HG02970 (cell line): Measurements from ENCODE around the gene LEF1.
A peak's percentile ranks its signal among the peaks of the same experiment; 100 is the strongest.
"Not testable (repeated sequence)": the region's sequence is repeated elsewhere in the genome, so short reads cannot be mapped to it uniquely, and the experiment has no call there.

ENCODE experiments used
- ATAC-seq: cut with Tn5 transposase; IDR thresholded peaks from one replicate; pipeline ENCODE4 v1.9.1; 2021; ENCODE audit warnings: mild to moderate bottlenecking, moderate library complexity, moderate number of reproducible peaks; ENCODE audit not compliant: unreplicated experiment, low FRiP score

The LEF1 gene

DNA sequence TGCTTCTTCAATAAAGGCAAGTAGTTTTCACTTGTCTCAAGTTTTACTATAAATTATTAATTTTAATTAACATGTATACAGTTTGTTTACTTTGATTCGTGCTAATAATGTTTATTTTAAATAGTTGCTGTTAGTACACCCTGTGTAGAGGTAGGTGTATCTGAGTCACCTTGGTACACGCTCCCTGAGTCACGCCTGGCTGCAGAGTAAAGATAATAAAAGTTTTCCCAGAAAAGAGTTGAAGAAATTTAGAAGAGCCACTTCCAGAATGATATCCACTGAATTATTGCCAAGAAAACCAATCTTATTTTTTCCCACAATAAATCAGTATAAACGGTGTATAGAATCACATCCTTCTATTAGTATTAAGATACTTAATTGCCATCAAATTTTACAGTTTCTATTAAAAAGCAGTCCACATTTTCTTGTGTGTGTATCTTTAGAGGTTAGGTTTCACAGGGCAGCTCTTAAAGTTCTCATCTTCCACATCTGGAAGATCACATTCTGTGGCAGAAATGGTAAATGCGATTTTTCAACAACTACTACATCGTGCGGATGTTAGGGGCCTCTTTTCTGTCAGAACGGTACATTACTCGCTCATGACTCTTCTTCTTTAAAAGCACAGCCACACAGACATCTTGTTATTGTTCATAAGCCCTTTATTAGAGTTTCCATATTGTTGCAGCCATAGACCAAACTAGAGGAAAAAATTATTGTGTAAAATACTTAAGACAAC, 123.6 kb downstream of the LEF1 start:
- no peak for ATAC-seq

DNA sequence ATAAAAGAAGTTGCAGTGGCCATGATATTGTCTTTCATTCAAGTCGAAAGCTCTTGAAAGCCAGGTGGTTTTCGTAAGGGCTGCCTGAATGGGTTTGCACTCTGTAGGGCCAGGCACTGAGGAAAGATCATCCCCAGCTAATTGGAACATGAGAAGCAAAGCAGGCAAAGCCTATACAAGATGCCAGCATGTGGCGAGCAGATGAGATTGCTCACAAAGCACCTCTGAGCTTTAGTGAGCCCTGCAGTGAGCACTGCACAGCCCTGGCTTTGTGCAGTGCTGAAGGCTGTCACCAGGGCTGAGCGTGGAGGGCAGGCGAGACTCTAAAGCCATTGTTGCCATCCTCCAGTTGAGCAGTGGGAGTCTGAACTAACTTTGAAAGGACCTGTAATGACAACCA, 125.2 kb downstream of the LEF1 start:
- no peak for ATAC-seq

DNA sequence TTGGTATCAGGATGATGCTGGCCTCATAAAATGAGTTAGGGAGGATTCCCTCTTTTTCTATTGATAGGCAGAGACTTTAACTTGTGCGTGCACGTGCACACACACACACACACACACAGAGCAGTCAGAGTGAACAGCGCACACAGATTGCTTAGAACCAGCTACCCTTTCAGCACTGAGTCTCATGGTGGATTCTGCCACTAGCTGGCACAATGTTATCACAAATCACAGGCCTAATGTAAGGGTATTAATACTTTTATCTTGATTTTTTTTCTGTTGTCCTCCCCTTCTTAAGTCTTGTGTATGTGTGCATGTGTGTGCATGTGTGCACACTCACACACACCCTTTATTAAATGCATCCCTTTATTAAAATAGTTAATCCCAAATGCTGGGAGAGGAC, 125.8 kb downstream of the LEF1 start:
- no peak for ATAC-seq

DNA sequence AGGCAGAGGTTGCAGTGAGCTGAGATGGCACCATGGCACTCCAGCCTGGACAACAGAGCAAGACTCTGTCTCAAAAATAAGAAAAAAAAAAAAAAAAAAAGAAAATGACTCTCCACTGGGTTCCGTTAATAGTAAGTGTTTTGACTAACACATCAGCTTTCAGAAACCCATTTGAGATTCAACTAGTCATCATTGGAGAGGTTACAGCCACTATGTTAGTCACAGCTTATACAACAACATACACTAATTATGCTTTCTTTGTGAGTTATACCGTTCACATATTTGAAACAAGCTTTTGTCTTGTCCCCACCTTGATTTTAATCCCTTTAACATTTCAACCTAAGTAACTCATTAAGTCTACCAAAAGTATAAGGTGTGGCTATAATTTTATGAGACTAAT, 130.8 kb downstream of the LEF1 start:
- no peak for ATAC-seq

DNA sequence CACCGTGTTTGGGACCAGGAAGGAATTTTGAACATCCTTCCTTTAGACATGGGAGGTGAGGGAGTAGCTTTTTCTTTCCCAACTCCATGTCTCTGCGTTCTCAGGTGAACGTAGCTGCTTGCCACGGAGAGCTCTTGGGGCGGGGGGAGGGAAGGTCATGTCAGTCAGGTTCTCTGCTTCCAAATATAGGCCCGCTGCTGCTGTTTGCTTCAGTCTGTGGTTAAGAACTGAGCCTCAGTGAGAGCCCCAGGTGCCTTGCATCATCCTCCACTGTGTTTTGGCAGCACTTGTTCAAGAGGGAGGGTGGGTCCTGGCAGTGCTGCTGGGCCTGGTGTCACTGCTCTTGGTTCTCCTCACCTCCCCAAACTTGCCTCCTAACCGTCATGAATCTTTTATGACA, 132.5 kb downstream of the LEF1 start:
- peak; percentile 65 for ATAC-seq

DNA sequence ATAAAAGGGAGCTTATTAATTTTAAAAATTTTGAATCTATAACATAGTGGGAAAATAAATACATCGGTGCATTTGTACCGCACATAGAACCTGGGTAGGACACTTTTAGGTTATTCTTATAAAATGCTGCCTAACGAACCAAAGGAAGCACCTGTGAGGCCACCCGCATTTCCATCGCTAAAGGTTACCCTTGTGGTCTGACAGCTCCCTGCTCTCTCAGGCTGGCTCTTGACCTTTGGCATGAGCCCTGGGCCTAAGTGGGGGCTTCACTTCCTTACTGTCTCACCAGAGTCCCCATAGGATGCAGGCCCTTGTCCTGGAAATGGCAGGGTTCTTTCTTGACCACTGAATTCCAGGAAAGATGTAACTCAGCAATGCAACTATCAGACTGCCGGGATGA, 133.0 kb downstream of the LEF1 start:
- ATAC-seq = no peak

DNA sequence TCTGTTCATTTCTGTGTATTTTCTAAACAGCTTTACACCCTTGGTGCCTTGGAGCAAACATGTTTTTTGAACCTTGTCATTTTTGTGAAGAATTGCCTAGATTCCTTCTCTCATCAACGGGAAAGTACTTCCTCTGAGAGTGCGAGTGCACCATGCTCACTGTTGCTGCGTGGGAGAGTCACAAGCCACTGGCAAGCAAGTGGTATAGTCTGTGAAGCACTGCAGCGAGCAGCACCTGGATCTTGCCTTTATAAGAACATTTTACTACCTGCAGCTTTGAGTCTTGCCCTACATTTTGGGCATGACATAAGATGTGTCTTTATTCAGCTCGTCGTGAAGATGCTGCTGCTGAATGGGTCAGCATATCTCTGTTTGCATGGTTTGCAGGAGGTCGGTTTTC, 134.2 kb downstream of the LEF1 start:
- ATAC-seq = no peak

DNA sequence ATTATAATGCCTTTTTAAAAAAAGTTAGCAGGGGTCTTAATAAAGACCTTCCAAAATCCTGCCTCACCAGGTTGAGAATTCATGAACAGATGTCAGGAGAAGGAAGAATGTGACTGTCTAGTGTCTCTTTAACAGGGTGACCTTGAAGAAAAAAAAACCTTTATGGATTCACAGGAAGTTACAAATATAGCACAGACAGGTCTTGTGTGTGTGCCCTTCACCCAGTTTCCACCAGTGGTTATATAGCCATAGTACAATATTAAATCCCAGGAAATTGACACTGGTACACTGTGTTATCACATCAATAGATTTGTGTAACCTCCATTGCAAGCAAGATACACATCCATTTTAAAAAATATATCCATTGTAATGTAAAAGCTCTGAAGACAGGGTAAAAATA, 135.4 kb downstream of the LEF1 start:
- no peak for ATAC-seq

DNA sequence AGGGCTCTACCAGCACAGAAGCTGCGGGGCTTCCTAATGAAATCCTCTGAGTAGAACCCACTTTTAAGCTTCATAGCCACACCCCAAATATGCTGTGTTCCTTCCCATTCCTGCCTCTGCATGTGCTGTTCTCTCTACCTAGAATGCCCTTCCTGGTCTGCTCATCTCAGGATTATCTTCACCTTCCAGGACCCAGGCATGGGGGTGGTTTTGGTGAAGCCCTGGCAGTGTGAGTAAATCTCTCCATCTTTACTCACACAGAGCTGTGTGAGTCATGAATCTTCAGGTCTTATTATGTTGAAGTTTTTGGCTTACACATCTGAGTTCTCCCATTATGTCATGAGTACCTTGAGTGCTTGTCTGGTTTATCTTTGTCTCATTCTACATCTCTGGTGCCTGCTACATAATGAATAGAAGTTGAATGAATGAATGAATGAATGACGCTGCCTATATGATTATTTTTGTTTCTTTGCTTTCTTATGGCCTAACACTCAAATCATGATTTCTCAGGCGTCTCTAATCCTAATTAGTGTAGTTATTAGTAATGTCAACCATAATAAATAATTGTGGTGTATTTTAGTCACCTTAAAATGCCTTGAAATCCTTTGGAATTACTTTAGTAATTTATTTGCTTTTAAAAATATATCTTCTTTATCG, 137.2 kb downstream of the LEF1 start:
- ATAC-seq = no peak

DNA sequence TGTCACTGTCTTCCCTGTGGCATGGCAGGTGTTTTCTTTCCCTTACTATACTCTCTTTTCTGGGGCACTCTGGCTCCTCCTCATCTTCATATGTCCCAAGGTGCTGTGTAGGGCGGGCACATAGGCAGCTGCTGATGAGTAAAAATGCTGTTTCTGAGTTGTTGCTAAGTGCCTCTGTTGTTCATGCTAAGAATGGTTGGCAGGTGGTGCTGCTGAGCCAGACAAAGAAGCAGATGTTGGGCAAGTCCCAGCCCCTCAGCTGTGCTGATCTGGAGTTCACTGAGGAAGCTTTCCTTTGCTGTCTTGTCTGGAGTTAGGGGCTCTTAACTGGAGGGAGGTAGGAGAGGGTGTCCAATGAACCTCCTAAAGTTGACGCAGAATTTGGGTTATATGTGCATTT, 138.4 kb downstream of the LEF1 start:
- ATAC-seq = peak; percentile 74

DNA sequence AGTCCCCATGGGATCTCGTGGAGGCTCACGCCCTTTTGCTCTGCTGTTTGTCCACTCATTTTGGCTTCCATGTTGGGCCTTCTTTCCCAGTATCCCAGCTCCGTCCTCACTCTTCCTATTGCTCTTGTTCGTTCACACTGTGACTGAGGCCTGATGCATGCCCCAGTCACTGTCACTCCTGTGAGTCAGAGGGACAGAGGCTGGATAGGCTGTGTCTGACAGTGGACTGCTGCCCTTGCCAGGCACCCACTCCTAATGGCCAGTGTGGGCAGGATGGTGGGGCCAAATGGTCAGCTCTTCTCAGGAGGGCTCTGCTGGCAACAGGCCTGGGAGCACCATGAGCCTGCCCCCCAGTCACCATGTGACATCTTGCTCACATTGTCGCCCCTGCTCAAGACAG, 139.0 kb downstream of the LEF1 start:
- ATAC-seq = no peak

DNA sequence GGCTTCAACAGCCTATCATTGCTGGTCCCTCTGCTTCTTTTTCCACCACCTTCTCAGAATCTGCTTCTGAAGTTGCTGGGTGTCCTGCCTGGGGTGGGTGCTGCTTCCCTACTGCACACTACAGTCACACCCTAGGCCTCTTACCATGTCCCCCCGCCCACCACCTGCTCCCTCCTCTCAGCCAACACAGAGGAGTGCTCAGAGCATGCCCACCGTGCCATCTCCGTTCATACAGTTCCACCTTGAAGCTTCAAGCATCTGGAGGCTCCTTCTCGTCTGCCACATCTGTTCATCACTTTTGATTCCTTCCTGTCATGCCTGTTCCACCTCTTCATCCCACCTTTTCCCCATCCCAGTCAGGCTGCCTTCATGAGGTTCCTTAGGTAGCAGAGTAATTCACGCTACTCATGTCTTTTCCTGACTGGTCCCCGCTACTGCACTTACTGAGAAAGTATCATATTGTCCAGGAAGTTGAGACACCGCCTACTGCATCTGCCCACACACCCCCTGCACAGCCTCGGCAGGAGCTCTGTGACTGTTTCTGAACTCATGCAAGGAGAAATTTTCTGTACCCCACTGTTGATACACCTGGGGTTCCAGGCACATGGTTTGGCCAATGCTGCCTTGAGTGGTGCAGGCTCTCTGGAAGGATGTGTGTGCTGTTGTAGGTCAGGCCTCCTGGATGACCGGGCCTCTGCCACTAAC, 139.6 kb downstream of the LEF1 start:
- no peak for ATAC-seq

DNA sequence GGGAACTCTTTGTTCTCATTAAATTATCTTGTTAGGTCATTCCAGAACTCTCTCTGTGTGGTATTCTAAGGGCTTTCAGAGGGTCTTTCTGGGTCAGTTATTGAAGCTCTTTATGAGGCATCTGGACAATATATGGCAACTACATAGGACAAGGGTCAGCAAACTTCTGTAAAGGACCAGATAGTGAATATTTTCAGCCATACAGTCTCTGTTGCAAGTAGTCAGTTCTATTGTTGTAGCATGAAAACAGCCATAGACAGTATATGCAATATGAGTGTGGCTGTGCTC, 143.9 kb downstream of the LEF1 start:
- no peak for ATAC-seq

DNA sequence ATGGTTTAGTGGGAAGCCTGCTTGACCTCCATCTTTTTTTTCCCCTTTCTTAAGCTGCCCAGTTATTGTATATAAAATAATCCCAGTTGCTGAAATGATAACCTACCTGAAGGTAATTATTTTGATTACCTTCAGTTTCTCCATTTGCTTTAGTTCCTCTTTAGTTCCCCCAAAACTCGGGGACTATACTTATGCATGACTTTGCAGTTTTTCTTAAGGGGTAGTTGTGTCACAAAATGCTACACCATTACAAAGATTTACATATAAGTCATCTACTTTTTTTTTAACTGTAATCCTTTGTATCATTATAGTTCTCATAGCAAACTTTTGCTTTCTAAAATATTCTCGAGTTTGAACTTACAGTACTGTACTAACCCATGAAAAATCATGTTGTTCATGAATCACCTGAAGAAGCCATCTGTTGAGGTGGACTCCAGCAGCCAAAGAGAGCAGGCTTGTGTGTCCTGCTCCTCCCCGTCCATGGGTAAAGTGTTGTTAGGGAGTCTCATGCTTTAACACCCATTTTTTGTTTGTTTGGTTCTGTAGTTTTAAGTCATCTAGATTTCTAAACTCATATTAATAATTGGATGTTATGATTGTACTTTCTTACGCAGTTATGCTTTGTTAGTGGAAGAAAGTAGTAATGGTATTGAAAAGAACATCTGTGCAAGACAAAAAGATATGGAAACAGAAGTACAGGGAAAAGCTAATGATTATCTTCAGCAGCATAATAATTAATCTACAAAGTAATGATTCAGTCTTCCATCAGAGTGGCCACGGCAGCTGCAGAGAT, 144.5 kb downstream of the LEF1 start:
- ATAC-seq = no peak

DNA sequence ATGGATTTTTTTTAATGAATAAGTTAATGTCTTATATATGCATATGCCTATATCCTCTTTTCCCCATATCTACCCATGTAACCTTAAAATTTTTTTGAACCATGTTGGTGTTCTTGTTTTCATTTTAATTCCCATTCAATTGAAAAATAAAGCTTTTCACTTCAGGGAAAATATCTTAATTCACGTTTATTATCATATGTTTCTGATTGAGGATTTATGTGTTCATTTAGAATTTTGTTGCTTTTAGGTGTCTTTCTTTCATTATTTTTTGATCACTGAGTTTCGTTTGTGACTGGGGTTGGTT, 149.9 kb downstream of the LEF1 start:
- no peak for ATAC-seq

DNA sequence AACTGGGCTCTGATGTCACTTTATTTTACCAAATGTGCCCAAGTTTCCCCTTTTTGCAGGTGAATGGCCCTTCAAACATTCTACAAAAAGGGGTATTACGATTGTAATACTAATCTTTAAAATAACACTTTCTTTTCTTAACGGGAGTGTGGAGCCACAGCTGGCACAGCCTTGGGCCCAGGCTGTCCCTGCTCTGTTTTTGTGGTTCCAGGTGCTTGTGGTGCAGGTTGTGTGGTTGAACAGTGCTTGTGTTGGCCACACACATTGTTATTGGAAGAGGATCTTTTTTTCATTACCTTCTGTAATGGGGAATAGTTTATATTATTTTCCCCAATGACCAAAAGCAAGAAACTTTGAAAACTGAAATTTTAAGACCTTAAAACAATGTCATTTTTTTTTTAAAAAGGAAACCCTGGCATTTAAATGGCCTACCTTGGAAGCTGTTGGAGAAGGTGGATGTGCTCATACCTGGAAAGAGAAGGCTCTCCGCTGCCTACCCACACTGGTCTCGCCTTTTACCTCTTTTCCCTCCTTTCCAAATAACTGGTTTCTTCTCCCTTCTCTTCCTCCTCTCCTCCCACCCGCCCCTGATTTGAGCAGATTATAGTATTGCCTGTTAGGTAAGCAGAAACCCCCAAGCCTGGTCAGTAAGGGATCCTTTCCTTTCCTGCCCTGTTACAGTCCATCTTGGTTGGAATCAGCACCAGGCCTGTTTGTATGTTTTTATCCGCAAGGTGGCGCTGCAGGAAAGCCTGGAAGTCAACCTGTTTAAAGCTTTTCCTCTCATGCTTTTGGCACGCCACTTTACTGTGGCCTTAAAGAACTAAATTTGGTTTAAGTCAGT, 150.5 kb downstream of the LEF1 start:
- no peak for ATAC-seq

DNA sequence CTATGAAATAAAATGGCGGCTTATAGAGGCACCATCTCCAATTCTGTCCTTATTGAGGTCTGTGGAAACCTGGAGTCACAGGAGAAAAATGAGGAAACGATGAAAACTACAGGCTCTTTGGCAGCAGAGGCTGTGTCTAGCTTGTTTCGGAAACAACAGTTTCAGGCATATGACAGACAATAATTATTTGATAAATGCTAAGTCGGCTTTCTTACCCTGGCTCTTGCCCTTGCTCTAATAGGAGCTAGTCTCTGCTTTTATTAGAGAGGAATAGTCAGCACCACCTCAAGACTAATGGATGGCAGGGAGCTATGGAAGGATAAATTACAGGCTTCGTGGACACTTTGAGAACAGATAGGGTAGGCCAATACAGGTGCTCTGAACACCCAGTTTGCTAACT, 154.8 kb downstream of the LEF1 start:
- no peak for ATAC-seq

DNA sequence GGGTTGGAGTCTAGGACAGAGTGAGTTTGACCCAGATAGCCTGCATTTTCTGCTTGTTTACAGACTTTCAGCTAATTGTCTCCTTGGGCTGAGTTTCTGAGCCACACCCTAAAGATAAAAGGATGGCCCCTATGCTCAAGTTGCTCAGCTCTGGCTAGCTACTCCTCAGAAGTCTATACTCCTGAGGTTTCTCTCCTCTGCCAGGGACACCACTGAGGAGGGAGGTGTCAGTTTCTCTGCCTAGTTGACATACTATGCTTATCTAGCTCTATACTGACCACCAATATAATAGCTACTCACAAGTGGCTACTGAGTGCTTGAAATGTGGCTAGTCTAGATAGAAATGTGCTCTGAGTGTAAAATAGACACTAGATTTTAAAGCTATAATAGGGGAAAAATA, 155.4 kb downstream of the LEF1 start:
- ATAC-seq = no peak

DNA sequence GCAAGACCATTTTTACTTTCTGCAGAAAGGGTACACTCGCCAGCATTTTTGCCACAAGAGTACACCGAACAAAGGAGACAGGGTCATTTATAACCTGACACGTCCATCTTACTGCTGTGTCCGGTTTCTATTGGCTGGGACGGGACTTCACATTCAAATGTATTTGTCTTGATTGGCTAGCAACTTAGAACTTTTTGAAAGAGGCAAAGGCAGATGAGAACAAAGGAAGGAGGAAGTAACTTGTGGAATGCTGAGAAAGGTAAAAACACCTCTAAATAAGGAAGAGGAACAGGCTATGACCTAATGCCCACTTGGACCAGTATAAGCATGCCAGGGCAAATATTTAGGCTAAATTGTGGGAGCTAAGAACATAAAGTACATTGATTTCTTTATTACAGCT, 156.3 kb downstream of the LEF1 start:
- ATAC-seq = not testable (repeated sequence)

DNA sequence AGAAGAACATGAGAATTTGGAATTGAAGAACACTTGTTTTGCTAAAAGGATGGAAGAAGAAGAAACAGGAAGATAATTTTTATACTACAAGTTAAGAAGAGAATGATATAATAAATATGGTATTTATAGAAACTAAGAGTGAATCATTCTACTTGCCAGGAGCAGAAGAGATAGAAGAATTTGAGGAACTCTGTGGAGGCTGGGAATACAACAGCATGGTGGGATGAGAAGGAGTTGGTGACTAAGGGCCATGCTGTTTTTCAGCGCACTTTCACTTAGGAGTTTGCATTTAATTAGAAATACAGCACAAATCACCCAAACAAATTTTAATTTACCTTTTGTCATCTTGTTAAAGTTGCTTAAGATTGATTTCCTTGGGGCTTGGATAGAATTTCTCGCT, 158.6 kb downstream of the LEF1 start:
- ATAC-seq = no peak

DNA sequence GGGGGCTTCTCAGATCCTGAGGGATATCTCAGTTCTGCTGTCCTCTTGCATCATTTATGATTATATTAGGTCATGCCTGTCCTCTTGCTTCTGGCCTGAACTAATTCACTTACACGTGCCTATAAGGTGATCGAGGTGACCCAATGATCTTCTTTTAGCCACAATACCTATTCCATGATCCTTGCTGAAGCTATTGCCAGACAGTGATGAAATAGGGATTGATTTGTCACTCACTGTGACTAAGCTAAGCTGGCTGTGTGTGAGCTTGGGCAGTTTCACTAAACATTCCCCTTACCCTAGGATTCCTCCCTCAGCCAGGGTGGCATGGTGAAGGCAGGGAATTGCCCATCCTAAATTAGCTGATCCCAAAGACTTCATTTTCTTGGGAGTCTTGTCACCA, 160.0 kb downstream of the LEF1 start:
- ATAC-seq = no peak
